ENCODE measurements around the gene SNX1.
"Not testable (repeated sequence)": the region's sequence is repeated elsewhere in the genome, so short reads cannot be mapped to it uniquely, and the experiment has no call there.

Gene SNX1

GRCh38 chr15:64117759-64118487, 22.1 kb downstream of the SNX1 start:
- DNase-seq = no peak

- DNase-seq = not testable (repeated sequence)
Observed at GRCh38 chr15:64120322-64120721, 24.5 kb downstream of the SNX1 start.

GRCh38 chr15:64121614-64122013, 25.8 kb downstream of the SNX1 start:
- DNase-seq = no peak

- DNase-seq = no peak
Observed at GRCh38 chr15:64122444-64122843, 26.7 kb downstream of the SNX1 start.

- DNase-seq = no peak
Observed at GRCh38 chr15:64122936-64123351, 27.2 kb downstream of the SNX1 start.

GRCh38 chr15:64125978-64126377, 30.2 kb downstream of the SNX1 start:
- DNase-seq = no peak

- DNase-seq = no peak
Observed at GRCh38 chr15:64127521-64128270, 31.9 kb downstream of the SNX1 start.

- DNase-seq = no peak
Observed at GRCh38 chr15:64130159-64130558, 34.4 kb downstream of the SNX1 start.

GRCh38 chr15:64131547-64131946, 35.8 kb downstream of the SNX1 start:
- DNase-seq = no peak

GRCh38 chr15:64132217-64132616, 36.4 kb downstream of the SNX1 start:
- DNase-seq = no peak

- no peak for DNase-seq
Observed at GRCh38 chr15:64133623-64134344, 38.0 kb downstream of the SNX1 start.

- DNase-seq = no peak
Observed at GRCh38 chr15:64134345-64134829, 38.6 kb downstream of the SNX1 start.

GRCh38 chr15:64136347-64136746, 40.6 kb downstream of the SNX1 start:
- DNase-seq = no peak

- DNase-seq = no peak
Observed at GRCh38 chr15:64137226-64137833, 41.5 kb downstream of the SNX1 start.

- no peak for DNase-seq
Observed at GRCh38 chr15:64138331-64138941, 42.7 kb downstream of the SNX1 start.

GRCh38 chr15:64141798-64142512, 46.2 kb downstream of the SNX1 start:
- no peak for DNase-seq

GRCh38 chr15:64143276-64143675, 47.5 kb downstream of the SNX1 start:
- no peak for DNase-seq

- no peak for DNase-seq
Observed at GRCh38 chr15:64144192-64144564, 48.4 kb downstream of the SNX1 start.

- no peak for DNase-seq
Observed at GRCh38 chr15:64144565-64145281, 48.9 kb downstream of the SNX1 start.

- DNase-seq = no peak
Observed at GRCh38 chr15:64146041-64146440, 50.3 kb downstream of the SNX1 start.

- no peak for DNase-seq
Observed at GRCh38 chr15:64146520-64146884, 50.7 kb downstream of the SNX1 start.
